Peyer's patch (tissue), 4 donors: ENCODE data around the gene CBARP. TPM values are rescaled to one million over a fixed set of nuclear protein-coding genes. Genes with fewer than 3 reads are reported as not detected.

Source experiments
- DNase-seq, 3 donors: peaks; one replicate each; pipeline ENCODE4 v3.0.0-alpha.2; 2017 to 2019
- H3K27ac ChIP-seq, 4 donors: fragments of 200-600 bp; sonication (generic); one replicate each; pipeline ENCODE4 v1.5.1; 2016 to 2019
- H3K27me3 ChIP-seq, 2 donors: fragments of 200-600 bp; sonication (generic); one replicate each; pipeline ENCODE4 v1.5.1; 2019
- H3K36me3 ChIP-seq, 3 donors: fragments of 200-600 bp; sonication (generic); one replicate each; pipeline ENCODE4 v1.5.1; 2016 to 2019
- H3K4me1 ChIP-seq, 4 donors: fragments of 200-600 bp; sonication (generic); one replicate each; pipeline ENCODE4 v1.5.1; 2016 to 2019
- H3K4me3 ChIP-seq, 4 donors: fragments of 200-600 bp; sonication (generic); 1 replicate in 3 of 4; 2 replicates in 1 of 4; pipeline ENCODE4 v1.5.1; 2016 to 2019; ENCODE audit warnings: mild to moderate bottlenecking in 1 of 4
- H3K9me3 ChIP-seq, 4 donors: fragments of 200-600 bp; sonication (generic); one replicate each; pipeline ENCODE4 v1.5.1; 2016 to 2019; ENCODE audit warnings: mild to moderate bottlenecking in 1 of 4
- POLR2A ChIP-seq, 2 donors: fragments of 450-650 bp; IDR thresholded peaks; one replicate each; pipeline ENCODE4 v1.5.1; 2017; ENCODE audit warnings: antibody characterized with exemption in 2 of 2, mild to moderate bottlenecking in 2 of 2, moderate library complexity in 2 of 2
- total RNA-seq, 4 donors: library from RNA; depleted of rRNA; stranded (reverse); fragments of >200 nt; gene quantifications; one replicate each; pipeline ENCODE4 v1.1.0, GENCODE V29; 2016
- TF ChIP-seq, protein P1 (sequence below), 6 experiments: fragments of 450-650 bp in 4 of 6; fragments of 200-600 bp in 2 of 6; sonication (generic) in 1 of 6; IDR thresholded peaks; one replicate each; pipeline ENCODE4 v1.5.1; 2017 to 2019; ENCODE audit warnings: antibody characterized with exemption in 6 of 6, mild to moderate bottlenecking in 3 of 6, moderate library complexity in 1 of 6

CBARP gene
- total RNA-seq, 4 donors from 2014 or later = 1.9 TPM; not detected in 3

DNA sequence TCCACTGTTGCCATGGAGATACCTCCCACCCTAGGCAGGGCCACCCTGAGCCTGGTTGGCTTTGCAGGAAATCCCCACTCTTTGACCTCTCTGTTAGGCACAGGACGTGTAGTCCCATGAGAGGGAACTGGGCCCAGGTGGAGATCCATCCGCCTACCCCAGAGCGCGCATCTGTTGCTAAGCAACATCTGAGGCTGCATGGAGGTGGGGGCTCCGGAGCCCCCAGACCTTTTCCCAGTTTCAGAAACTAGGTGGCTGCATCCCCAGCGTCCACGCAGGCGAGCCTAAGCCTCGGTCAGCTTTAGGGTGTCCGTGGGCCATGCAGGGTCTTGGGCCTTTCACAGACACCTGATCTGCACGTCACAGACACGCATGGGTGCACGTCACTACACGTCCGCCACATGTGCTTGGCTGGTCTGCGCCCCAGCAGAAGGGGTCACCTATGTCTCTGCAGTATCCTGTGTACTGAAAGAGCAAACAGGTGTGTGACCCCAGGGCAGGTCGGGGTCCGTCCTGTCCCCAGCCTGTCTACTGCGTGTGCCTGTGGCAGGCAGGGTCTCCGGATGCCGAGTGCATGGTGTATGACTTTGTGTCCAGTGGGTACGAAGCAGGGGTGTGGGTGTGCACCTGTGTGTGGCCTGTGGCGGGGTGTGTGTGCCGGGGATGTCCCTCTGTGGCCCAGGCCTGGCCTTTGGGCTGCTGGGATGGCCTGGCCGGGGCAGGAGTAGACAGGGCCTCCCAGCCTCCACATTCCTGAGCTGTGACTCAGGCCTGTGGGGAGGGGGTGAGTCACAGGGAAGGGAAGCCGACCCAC lies 27.2 kb upstream of the CBARP start:
- H3K9me3 ChIP-seq = no peaks in the 10 kb centered on the region
- peak overlapping the region in 3 of 4 donors; percentile 51 to 80 (median 59) for H3K4me3 ChIP-seq
- peak; percentile 87 to 92 (median 89) for DNase-seq
- TF ChIP-seq, protein P1, sequence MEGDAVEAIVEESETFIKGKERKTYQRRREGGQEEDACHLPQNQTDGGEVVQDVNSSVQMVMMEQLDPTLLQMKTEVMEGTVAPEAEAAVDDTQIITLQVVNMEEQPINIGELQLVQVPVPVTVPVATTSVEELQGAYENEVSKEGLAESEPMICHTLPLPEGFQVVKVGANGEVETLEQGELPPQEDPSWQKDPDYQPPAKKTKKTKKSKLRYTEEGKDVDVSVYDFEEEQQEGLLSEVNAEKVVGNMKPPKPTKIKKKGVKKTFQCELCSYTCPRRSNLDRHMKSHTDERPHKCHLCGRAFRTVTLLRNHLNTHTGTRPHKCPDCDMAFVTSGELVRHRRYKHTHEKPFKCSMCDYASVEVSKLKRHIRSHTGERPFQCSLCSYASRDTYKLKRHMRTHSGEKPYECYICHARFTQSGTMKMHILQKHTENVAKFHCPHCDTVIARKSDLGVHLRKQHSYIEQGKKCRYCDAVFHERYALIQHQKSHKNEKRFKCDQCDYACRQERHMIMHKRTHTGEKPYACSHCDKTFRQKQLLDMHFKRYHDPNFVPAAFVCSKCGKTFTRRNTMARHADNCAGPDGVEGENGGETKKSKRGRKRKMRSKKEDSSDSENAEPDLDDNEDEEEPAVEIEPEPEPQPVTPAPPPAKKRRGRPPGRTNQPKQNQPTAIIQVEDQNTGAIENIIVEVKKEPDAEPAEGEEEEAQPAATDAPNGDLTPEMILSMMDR (IDR thresholded peaks at IDR 0.05) = no peak
- peak in 1 of 2 donors; percentile 25 for TF ChIP-seq POLR2A (IDR thresholded peaks at IDR 0.05)
- peak overlapping the region; percentile 94 to 99 (median 98) for H3K27ac ChIP-seq
- peaks cover 24 to 78% (median 64%) of the 10 kb centered on the region in 4 donors for H3K4me1 ChIP-seq
- no peaks in the 10 kb centered on the region for H3K36me3 ChIP-seq
- no peaks in the 10 kb centered on the region for H3K27me3 ChIP-seq

DNA sequence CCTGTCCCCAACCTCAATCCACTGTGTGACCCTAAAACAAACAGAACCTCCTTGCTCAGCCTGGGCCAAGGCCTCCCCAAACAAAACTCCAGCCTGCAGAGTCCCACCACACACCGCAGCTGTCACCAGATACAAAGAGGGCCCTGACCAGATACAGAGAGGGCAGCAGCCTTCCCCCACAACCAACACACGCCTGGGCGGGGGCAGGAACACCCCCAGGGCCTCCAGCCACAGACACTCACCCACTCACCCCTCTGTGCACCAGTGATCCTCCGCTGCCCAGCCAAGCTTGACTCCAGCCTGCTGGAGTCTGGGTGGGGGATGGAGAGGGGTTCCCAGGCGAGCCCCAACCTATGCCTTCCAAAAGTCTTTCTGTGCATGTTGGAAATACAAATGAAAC lies 25.4 kb upstream of the CBARP start:
- H3K9me3 ChIP-seq = no peaks in the 10 kb centered on the region
- DNase-seq = peak in 2 of 3 donors; percentile 81 to 83
- peaks cover 0 to under 1% (median 0%) of the 10 kb centered on the region in 3 donors for H3K36me3 ChIP-seq
- peak overlapping the region; percentile 98 to 100 (median 99) for H3K27ac ChIP-seq
- no peaks in the 10 kb centered on the region for H3K27me3 ChIP-seq
- H3K4me1 ChIP-seq = peaks cover 20 to 84% (median 71%) of the 10 kb centered on the region in 4 donors
- peak overlapping the region in 1 of 4 donors; percentile 76 for H3K4me3 ChIP-seq
- TF ChIP-seq, protein P1 (IDR thresholded peaks at IDR 0.05) = no peak
- TF ChIP-seq POLR2A (IDR thresholded peaks at IDR 0.05) = no peak

DNA sequence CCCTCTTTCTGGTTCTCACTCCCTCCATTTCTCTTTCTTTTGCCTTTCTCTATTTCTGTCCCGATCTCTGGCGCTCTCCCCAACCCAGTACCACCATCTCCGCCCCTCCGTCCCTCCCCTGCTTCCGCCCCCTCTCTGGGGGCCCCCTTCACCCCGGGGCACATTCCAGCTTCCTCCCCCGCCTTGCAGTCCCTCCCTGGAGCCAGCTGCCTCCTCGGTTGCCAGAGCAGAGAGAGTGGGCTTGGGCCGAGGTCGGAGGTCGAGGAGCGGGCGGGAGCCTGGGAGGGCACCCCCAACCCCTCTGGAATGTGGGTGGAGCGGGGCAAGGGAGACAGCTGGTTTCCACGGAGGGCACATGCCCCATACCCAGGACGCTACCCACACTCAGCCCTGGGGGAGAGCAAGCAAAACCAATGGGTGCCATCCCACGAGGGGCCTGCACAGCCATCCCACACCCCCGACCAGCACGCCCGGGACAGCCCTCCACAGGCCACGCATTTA lies 24.9 kb upstream of the CBARP start:
- H3K27ac ChIP-seq = peak overlapping the region; percentile 98 to 100 (median 99)
- H3K4me1 ChIP-seq = peaks cover 20 to 84% (median 73%) of the 10 kb centered on the region in 4 donors
- peak overlapping the region; percentile 53 to 76 (median 64) for H3K4me3 ChIP-seq
- H3K9me3 ChIP-seq = no peaks in the 10 kb centered on the region
- H3K36me3 ChIP-seq = peaks cover 0 to 5% (median 0%) of the 10 kb centered on the region in 3 donors
- TF ChIP-seq POLR2A (IDR thresholded peaks at IDR 0.05) = no peak
- TF ChIP-seq, protein P1 (IDR thresholded peaks at IDR 0.05) = no peak
- no peaks in the 10 kb centered on the region for H3K27me3 ChIP-seq
- no peak for DNase-seq

DNA sequence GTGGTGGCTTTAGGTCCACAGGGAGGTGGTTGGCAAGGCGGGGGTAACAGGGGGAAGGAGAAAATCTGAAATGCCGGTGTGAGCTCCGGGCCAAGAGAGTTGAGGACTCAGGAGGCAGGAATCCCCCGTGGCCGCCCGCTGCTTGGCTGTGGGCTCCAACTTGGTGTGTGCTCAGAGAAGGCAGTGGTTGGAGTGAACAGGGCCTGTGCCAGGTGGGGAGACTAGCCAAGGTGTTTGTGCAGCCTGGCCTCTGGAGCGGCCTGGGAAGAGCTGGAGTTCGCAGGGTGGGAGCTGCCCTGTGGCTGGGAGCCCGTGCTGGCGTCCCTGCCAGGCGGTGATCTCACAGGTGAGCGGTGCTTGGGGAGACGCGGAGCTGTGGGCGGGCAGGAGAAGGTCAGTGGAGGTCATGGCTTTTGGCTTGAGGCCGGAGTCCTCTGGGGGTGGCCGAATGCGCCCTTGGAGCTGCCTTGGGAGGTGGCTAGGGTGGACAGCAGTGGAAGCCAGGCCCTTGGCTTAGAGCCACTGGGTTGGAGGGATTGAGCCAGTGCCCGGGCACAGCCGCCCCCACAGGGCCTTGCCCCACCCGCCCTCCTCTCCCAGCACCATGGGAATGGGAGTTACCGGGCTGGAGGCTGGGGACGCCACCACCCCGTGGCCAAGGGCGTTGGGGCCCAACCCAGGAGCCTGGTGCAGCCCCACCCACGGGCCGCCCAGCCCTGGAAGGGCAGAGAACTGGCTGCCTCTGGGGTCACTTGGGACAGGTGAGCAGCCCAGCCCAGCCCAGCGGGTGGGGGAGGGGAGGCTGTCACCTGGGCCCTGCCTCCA lies 24.2 kb upstream of the CBARP start:
- DNase-seq = peak; percentile 67 to 97 (median 94)

DNA sequence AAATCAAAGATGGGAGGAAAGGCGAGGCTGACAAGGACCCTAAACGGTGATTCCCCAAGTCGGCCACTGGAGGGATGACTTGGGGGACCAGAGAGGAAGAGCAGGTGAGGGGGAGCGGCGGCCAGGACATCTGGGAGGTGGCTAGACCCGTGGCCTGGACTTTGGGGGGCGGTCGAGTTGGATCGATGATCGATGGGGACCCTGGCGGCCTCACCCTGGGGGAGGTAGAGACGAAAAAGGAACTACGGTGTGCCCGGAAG lies 23.7 kb upstream of the CBARP start:
- no peak for DNase-seq
- peaks cover 16 to 84% (median 67%) of the 10 kb centered on the region in 4 donors for H3K4me1 ChIP-seq
- TF ChIP-seq, protein P1 (IDR thresholded peaks at IDR 0.05) = peak in 5 of 6 experiments; percentile 13 to 32 (median 21)
- no peak for TF ChIP-seq POLR2A (IDR thresholded peaks at IDR 0.05)
- no peaks in the 10 kb centered on the region for H3K27me3 ChIP-seq
- H3K4me3 ChIP-seq = peak overlapping the region; percentile 53 to 76 (median 64)
- H3K27ac ChIP-seq = peak overlapping the region; percentile 98 to 100 (median 99)
- H3K36me3 ChIP-seq = peaks cover 0 to 17% (median 0%) of the 10 kb centered on the region in 3 donors
- no peaks in the 10 kb centered on the region for H3K9me3 ChIP-seq

More for the DNA sequence above, 24.2 kb upstream of the CBARP start:
- Histone ChIP-seq H3K9me3 (no peaks in the 10 kb centered on the region), H3K36me3 (peaks cover 0 to 12% (median 0%) of the 10 kb centered on the region in 3 donors), H3K27ac (peak overlapping the region; percentile 98 to 100 (median 99)), H3K27me3 (no peaks in the 10 kb centered on the region), H3K4me3 (peak overlapping the region; percentile 53 to 76 (median 64)), H3K4me1 (peaks cover 16 to 84% (median 69%) of the 10 kb centered on the region in 4 donors)
- TF ChIP-seq, protein P1 (IDR thresholded peaks at IDR 0.05) = no peak
- TF ChIP-seq POLR2A (IDR thresholded peaks at IDR 0.05) = peak; percentile 67 to 70
